Endothelial cell of umbilical vein (primary cell): ENCODE results near the gene OPN1SW.

Experiments used
- CTCF ChIP-seq, 2 donors: IDR thresholded peaks; 1 replicate in 1 of 2; 2 replicates in 1 of 2; pipeline ENCODE4 v1.5.1; 2011; ENCODE audit warnings: low read length in 2 of 2, mild to moderate bottlenecking in 2 of 2, moderate library complexity in 2 of 2, control low read depth in 1 of 2, inconsistent platforms in 1 of 2, low read depth in 1 of 2; ENCODE audit not compliant: insufficient read depth in 1 of 2; ENCODE audit errors: extremely low read depth in 1 of 2
- EZH2 ChIP-seq: IDR thresholded peaks from 2 replicates; pipeline ENCODE4 v1.6.1; 2012; ENCODE audit warnings: borderline replicate concordance, low read depth, mild to moderate bottlenecking, moderate library complexity, low read length, inconsistent platforms; ENCODE audit not compliant: severe bottlenecking
- FOS ChIP-seq: IDR thresholded peaks from 2 replicates; pipeline ENCODE4 v1.6.1; 2011; ENCODE audit warnings: mild to moderate bottlenecking, low read length, moderate library complexity, borderline replicate concordance; ENCODE audit not compliant: insufficient read depth
- GATA2 ChIP-seq: IDR thresholded peaks from 2 replicates; pipeline ENCODE4 v1.7.0; 2011; ENCODE audit warnings: low read depth, mild to moderate bottlenecking, moderate library complexity, mixed read lengths, low read length; ENCODE audit not compliant: insufficient read length, insufficient read depth
- JUN ChIP-seq: IDR thresholded peaks from 2 replicates; pipeline ENCODE4 v1.6.1; 2011; ENCODE audit warnings: borderline replicate concordance, low read depth; ENCODE audit not compliant: insufficient read length, insufficient read depth
- MAX ChIP-seq: IDR thresholded peaks from 2 replicates; pipeline ENCODE4 v1.6.1; 2011; ENCODE audit not compliant: insufficient read depth, insufficient read length
- POLR2A ChIP-seq: IDR thresholded peaks from 2 replicates; pipeline ENCODE4 v1.6.1; 2012; ENCODE audit warnings: low read depth, mild to moderate bottlenecking, control low read depth, low read length
- POLR2AphosphoS5 ChIP-seq: IDR thresholded peaks from 2 replicates; pipeline ENCODE4 v1.6.1; 2012; ENCODE audit warnings: low read depth, mild to moderate bottlenecking, control low read depth, low read length, moderate library complexity; ENCODE audit not compliant: insufficient read depth

- TF ChIP-seq CTCF (IDR thresholded peaks at IDR 0.05; ENCODE audit: extremely low read depth in 1 of 2, insufficient read depth in 1 of 2, low read depth in 1 of 2, low read length in 2 of 2) (no peak), POLR2A (no peak), POLR2AphosphoS5 (no peak), EZH2 (no peak), MAX (no peak), GATA2 (no peak), FOS (no peak), JUN (no peak)
Observed at GRCh38 chr7:128810997-128811396, 35.4 kb upstream of the OPN1SW start.
